HG02973 (cell line): ENCODE data around the gene LNX1.

Experiments
- ATAC-seq: cut with Tn5 transposase; IDR thresholded peaks from one replicate; pipeline ENCODE4 v1.9.1; 2021; ENCODE audit warnings: moderate library complexity; ENCODE audit not compliant: unreplicated experiment

Gene LNX1

DNA sequence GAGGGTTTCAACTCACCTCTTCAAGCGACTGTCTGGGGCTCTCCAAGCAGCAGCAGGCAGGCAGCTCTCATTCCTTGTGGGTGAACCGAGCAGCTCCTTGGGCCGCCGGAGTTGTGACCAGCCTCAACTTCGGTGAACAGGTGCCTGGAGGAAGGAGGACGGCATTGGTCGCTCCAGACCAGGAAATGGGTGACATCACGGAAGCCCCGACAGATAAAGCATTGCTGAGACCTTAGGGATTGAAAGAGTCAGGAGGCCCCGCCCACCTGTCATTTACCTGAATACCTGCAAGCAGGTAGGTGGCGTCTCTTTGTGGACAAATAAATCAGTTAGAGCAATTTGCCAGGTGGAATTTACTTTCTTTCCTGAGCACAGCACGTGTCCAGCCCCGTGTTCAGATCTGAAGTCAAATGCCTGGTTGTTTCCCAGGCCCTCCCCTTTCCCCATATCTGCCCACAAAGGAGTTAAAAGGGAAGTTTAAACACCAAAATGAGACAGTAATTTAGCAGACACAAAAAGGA lies at the start of gene LNX1:
LNX1 (minus strand) TSS at position 115 of the 521 bp plus-strand sequence. CDS start 17,484 bp downstream, outside the sequence.
- no peak for ATAC-seq

DNA sequence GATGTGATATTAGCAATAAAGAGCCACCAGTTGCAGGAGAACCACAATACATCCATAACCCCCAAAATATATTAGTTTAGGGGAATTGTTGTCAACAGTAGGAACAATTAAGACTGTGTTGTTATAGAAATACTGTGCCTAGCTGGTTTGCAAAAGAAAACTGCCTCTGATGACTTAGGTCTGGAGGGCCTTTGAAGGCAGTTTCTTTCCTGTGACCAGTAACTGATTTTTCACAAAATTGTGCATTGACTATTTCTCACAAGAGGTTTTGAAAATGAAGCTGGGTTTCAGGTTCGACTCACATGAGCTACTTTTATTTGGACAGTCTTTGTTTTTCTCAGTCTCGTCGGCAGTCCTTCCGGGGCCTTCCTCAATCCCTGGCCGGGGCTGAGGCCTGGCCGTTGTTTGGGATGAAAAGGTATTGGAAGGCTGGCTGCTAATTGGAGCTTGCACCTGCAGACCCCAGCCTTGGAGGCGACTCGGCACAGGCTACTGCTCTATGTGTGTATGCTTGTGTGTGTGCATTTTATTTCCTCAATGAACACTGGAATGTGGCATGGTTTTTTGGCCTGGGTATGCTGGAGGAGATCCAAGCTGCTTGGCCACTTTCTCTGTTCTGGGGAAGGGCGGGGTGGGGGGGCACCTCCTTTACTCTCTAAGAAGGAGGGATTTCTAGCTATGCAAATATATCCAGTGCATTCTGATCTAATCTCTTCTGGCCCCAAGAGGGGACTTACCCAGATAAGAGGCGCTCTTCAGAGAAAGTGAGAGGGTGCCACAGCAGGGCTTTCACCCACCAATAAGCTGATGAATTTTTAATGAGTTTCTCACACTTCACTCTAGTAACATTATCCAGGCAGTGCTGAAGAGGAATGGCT lies 49.5 kb upstream of the LNX1 start:
- peak; percentile 54 for ATAC-seq

- ATAC-seq, result no peak
Measured at GRCh38 chr4:53638919-53639318, 47.6 kb upstream of the LNX1 start.

DNA sequence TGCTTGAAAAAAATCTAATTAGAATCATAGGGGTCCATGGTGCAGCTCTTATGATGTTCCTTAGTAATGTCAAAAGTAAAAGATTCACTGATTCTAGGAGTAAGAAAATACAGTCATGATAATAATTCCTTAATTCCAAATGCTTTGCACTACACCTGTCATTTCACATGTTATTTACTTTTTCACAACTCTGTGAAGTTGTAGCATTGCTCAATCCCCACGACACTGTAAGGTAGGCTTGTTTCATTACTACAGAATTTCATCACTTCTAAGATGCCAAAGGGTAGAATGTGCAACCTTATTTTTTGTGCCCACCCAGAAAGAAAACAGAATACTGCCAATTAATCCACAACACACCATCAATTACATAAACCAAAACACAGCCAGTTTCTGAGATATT lies 46.1 kb upstream of the LNX1 start:
- no peak for ATAC-seq

GRCh38 chr4:53635697-53636483 lies 44.6 kb upstream of the LNX1 start:
- ATAC-seq, result no peak

DNA sequence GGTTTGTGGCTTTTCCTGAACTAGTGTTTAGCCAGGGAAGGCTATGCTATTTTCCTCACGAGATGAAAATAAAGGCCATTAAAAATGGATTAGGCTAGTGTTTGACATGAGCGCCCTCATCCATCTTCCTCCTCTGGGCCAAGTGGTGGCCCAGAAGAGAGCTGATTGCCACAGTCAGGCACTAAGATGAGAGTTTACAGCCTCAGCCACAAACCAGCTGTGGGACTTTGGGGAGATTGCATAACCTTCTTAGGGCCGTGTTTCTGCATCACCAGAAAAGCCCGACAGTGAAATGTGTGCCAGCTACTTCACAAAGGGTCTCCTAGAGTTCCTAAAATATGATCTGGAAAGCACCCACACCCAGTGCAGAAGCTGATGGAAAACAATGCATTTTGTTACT lies 42.3 kb upstream of the LNX1 start:
- ATAC-seq, result no peak

DNA sequence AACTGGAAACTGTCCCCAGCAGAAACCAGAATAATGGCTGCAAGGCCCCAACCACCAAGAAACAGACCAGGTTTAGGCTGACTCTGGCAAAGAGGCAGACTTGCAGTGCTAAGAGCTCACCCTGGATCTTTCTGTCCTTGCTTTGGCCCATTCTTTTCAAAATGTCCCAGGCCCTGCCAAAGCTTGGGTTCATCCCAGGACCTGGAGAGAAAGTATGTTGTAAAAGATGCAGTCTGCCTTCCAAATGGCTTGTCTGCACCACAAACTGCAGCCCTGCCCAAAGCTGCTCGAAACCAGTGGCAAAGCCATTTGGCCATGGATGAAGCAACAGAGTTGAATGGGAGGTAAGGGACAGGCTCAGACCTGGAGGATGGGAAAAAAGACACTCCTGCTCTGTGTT lies 38.0 kb upstream of the LNX1 start:
- ATAC-seq, result no peak

- ATAC-seq, result no peak
Measured at GRCh38 chr4:53626491-53626890, 35.2 kb upstream of the LNX1 start.

DNA sequence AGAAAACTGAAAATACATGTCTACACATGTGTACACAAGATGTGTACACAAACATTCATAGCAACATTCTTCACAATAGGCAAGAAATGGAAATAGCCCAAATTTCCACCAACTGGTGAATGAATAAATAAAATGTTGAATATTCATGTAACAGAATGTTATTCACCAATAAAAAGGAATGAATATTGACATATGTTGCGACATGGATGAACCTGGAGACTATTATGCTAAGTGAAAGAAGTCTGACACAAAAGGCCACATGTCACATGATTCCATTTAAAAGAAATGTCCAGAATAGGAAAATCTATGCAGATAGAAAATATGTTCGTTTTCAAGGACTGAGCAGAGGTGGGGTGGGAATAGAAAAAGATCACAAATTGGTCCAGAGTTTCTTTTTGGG lies 34.6 kb upstream of the LNX1 start:
- ATAC-seq, result no peak

GRCh38 chr4:53622739-53623151 lies 31.5 kb upstream of the LNX1 start:
- no peak for ATAC-seq

DNA sequence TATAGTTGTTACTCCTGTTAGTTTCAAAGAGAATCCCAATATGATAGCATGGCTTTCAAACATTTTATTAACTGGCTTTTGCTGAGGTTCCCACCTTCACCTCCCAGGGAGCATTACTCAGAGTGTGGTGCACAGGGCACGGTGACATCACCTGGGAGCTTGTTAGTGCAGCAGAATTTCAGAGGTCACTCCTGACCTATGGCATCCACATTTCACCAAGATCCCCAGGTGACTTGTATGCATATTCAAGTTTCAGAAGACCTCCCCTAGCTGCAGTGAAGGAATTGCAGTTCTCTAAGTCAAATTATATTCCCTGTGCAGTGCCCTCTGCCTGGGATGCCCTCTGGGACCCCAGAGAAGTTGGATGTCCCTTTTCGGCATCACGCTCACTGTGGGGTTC lies 29.7 kb upstream of the LNX1 start:
- ATAC-seq, result no peak

DNA sequence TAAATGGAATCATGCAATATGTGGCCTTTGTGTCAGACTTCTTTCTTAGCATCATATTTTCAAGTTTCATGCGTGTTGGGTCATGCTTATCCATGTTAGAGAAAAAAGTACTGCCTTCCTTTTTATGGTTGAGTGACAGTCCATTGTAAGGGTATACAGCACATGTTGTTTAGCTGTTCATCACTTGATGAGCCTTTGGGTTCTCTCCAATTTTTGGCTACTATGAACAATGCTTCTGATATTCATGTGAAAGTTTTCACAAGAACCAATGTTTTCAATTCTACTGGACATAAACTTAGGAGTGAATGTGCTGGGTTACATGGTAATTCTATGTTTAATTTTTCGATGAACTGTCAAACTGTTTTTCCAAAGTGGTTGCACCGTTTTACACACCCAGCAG lies 28.1 kb upstream of the LNX1 start:
- no peak for ATAC-seq

- ATAC-seq, result no peak
Measured at GRCh38 chr4:53618321-53618720, 27.0 kb upstream of the LNX1 start.

- ATAC-seq, result no peak
Measured at GRCh38 chr4:53617101-53617680, 25.9 kb upstream of the LNX1 start.

DNA sequence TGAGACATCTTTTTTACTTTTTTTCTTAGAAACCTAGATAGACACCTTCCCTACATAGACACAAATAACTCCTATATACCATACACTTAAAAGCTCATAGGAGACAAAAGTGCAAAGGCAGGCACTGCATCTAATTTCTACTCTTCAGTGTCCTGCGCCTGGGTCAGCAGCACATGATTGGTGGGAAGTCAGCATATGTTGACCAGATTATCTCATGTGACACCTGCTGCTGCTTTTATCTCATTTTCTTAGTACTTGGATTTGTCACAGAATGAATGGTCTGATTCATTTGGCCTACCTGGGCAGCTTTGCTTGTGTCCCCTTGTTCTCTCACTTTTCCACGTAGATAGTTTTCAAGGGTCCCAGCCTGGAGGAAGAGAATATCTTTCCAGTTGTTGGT lies 24.9 kb upstream of the LNX1 start:
- ATAC-seq, result no peak

DNA sequence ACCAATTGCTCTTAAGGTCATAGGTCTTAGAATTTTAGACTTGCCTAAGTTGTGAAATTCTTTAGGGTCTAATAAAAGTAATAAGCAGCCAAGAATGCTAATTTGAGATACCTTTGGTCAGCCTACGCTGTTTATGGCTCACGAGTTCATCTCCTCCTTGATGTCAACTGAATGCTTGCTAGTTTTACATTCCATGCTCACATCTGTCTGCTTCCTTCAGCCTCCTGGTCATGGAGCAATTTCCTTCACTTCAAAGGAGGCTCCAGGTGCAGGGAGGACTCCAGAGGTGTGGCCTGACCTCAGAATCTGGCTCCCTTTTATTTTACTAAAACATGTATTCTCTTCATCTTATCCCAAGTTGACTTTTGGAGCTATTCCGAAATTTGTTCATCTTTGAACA lies 23.3 kb upstream of the LNX1 start:
- no peak for ATAC-seq

DNA sequence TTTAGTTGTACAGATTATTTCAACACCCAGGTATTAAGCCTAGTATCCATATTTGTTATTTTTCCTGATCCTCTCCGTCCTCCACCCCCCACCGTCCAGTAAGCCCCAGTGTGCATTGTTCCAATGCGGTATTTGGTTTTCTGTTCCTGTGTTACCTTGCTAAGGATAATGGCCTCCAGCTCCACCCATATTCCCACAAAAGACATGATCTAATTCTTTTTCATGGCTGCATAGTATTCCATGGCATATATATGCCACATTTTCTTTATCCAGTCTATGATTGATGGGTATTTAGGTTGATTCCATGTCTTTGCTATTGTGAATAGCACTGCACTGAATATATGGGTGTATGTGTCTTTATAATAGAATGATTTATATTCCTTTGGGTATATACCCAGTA lies 22.1 kb upstream of the LNX1 start:
- no peak for ATAC-seq

GRCh38 chr4:53608649-53609048 lies 17.4 kb upstream of the LNX1 start:
- ATAC-seq, result no peak

DNA sequence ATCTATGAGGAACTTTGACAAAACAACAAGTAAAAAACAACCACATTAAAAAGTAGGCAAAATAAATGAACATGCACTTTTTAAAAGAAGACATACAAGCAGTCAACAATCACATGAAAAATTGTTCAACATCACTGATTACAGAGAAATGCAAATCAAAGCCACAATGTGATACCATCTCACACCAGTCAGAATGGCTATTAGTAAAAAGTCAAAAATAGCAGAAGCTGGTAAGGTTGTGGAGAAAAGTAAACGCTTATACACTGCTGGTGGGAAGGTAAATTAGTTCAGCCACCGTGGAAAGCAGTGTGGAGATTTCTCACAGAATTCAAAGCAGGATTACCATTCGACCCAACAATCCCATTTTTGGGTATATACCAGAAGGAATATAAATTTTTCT lies 17.0 kb upstream of the LNX1 start:
- ATAC-seq, result no peak

DNA sequence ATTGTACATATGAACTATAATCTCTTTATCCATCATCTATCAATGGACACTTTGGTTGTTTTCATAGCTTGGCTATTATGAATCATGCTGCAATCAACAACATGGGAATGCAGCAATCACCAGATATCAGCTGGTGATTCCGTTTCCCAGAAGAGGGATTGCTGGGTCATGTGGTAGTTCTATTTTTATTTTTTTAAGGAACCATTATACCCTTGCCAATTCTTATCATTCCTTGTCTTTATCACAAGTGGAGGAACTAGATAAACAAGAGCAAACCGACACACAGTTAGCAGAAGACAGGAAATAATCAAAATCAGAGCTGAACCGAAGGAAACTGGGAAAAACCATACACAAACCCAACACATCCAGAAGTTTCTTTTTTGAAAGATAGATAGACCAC lies 14.5 kb upstream of the LNX1 start:
- ATAC-seq, result no peak

DNA sequence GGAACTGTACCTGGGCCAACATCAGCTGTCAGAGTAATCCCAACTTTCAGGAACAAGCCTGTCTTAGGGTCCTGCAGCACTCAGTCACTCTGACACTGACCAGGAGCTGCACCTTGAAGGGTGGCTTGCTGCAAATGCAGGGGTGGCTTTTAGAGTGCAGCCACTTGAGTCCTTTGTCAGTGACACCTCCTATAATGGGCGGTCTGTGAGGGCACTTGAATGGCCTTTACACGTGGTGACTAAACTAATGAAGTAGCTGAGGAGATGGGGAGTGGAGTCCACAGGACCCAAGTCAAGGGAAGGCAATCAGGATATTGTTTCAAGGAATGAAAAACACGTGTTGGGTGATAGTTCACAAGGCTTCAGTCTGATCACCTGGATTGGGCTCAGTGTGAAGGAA lies 11.1 kb upstream of the LNX1 start:
- no peak for ATAC-seq
